Measurements from ENCODE around the gene PREPL.

- TF ChIP-seq CTCF (IDR thresholded peaks at IDR 0.05) (no peak), POLR2A (IDR thresholded peaks at IDR 0.05) (no peak)
These were observed 9.6 kb downstream of the PREPL start for GRCh38 chr2:44351676-44352075.
